Fibroblast of peridontal ligament (primary cell): ENCODE data around the gene SPTAN1.
A peak's percentile ranks its signal among the peaks of the same experiment; 100 is the strongest.

Experiments
- DNase-seq: peaks from one replicate; pipeline ENCODE4 v3.0.0-alpha.2; 2010; ENCODE audit errors: extremely low read depth

The SPTAN1 gene

GRCh38 chr9:128600099-128600498 lies 47.7 kb downstream of the SPTAN1 start:
- no peak for DNase-seq

- no peak for DNase-seq
Observed at GRCh38 chr9:128603697-128604096, 51.3 kb downstream of the SPTAN1 start.

- peak; percentile 69 for DNase-seq
Observed at GRCh38 chr9:128607642-128608350, 55.4 kb downstream of the SPTAN1 start.

GRCh38 chr9:128610897-128611296 lies 58.5 kb downstream of the SPTAN1 start:
- peak; percentile 7 for DNase-seq

GRCh38 chr9:128611600-128612394 lies 59.4 kb downstream of the SPTAN1 start:
- no peak for DNase-seq

- DNase-seq, result no peak
Observed at GRCh38 chr9:128614728-128615127, 62.3 kb downstream of the SPTAN1 start.

- no peak for DNase-seq
Observed at GRCh38 chr9:128615571-128615970, 63.2 kb downstream of the SPTAN1 start.

GRCh38 chr9:128617943-128618342 lies 65.6 kb downstream of the SPTAN1 start:
- DNase-seq, result no peak

- DNase-seq, result no peak
Observed at GRCh38 chr9:128619127-128619526, 66.7 kb downstream of the SPTAN1 start.

- no peak for DNase-seq
Observed at GRCh38 chr9:128619779-128620178, 67.4 kb downstream of the SPTAN1 start.

- no peak for DNase-seq
Observed at GRCh38 chr9:128621730-128622455, 69.5 kb downstream of the SPTAN1 start.

GRCh38 chr9:128624566-128624965 lies 72.2 kb downstream of the SPTAN1 start:
- DNase-seq, result no peak

GRCh38 chr9:128625391-128626146 lies 73.2 kb downstream of the SPTAN1 start:
- no peak for DNase-seq

GRCh38 chr9:128626181-128626580 lies 73.8 kb downstream of the SPTAN1 start:
- DNase-seq, result no peak

GRCh38 chr9:128627127-128627715 lies 74.8 kb downstream of the SPTAN1 start:
- DNase-seq, result no peak

- DNase-seq, result no peak
Observed at GRCh38 chr9:128627906-128628305, 75.5 kb downstream of the SPTAN1 start.

- DNase-seq, result no peak
Observed at GRCh38 chr9:128628471-128629048, 76.2 kb downstream of the SPTAN1 start.

GRCh38 chr9:128629136-128629535 lies 76.7 kb downstream of the SPTAN1 start:
- DNase-seq, result no peak

- DNase-seq, result no peak
Observed at GRCh38 chr9:128629852-128630545, 77.6 kb downstream of the SPTAN1 start.

- DNase-seq, result no peak
Observed at GRCh38 chr9:128631636-128632035, 79.2 kb downstream of the SPTAN1 start.
